Heart left ventricle (tissue), 16 donors: ENCODE results near the gene DMGDH. TPM values are rescaled to one million over a fixed set of nuclear protein-coding genes. Genes with fewer than 3 reads are reported as not detected.
A peak's percentile ranks its signal among the peaks of the same experiment; 100 is the strongest.

Source experiments
- ATAC-seq, 4 donors: fragments of 200-7000 bp; cut with Tn5 transposase; one replicate each; pipeline ENCODE4 v1.9.1; 2020 to 2022; ENCODE audit warnings: moderate library complexity in 4 of 4, mild to moderate bottlenecking in 3 of 4, moderate number of reproducible peaks in 1 of 4
- DNase-seq, 5 donors: peaks; one replicate each; pipeline ENCODE4 v3.0.0-alpha.2; 2020
- H3K27ac ChIP-seq, 12 donors: fragments of 200-600 bp; sonication (generic) in 4 of 12; one replicate each; pipeline versions ENCODE4 v1.5.0 to v1.8.0; 2016 to 2022; ENCODE audit warnings: mild to moderate bottlenecking in 2 of 12
- H3K27me3 ChIP-seq, 9 donors: fragments of 200-600 bp; sonication (generic) in 2 of 9; one replicate each; pipeline versions ENCODE4 v1.5.1 to v1.8.0; 2016 to 2022; ENCODE audit warnings: mild to moderate bottlenecking in 3 of 9
- H3K36me3 ChIP-seq, 9 donors: fragments of 200-600 bp; sonication (generic) in 2 of 9; one replicate each; pipeline versions ENCODE4 v1.5.0 to v1.8.0; 2018 to 2022; ENCODE audit warnings: mild to moderate bottlenecking in 2 of 9
- H3K4me1 ChIP-seq, 12 donors: fragments of 200-600 bp; sonication (generic) in 4 of 12; one replicate each; pipeline versions ENCODE4 v1.5.0 to v1.8.0; 2016 to 2022; ENCODE audit warnings: mild to moderate bottlenecking in 3 of 12
- H3K4me3 ChIP-seq, 12 donors: fragments of 200-600 bp; sonication (generic) in 4 of 12; one replicate each; pipeline versions ENCODE4 v1.5.0 to v1.8.0; 2017 to 2022; ENCODE audit warnings: mild to moderate bottlenecking in 9 of 12, moderate library complexity in 4 of 12
- H3K9me3 ChIP-seq, 12 donors: fragments of 200-600 bp; sonication (generic) in 4 of 12; one replicate each; pipeline versions ENCODE4 v1.5.0 to v1.8.0; 2016 to 2022; ENCODE audit warnings: mild to moderate bottlenecking in 1 of 12
- CTCF ChIP-seq, 12 donors: fragments of 200-600 bp; sonication (generic) in 4 of 12; IDR thresholded peaks; one replicate each; pipeline versions ENCODE4 v1.5.0 to v1.8.0; 2018 to 2022; ENCODE audit warnings: antibody characterized with exemption in 12 of 12, mild to moderate bottlenecking in 5 of 12
- POLR2A ChIP-seq, 2 donors: fragments of 450-650 bp; IDR thresholded peaks; one replicate each; pipeline ENCODE4 v1.6.1; 2017; ENCODE audit warnings: antibody characterized with exemption in 2 of 2, mild to moderate bottlenecking in 2 of 2, moderate library complexity in 2 of 2
- WGBS, 4 donors: extraction: QIAGEN DNeasy Blood & Tissue Kit in 2 of 4; methylation state at CpG; one replicate each; pipeline versions ENCODE4 v1.1.5 to v1.1.7; 2013 to 2018; 5-methylcytosine and 5-hydroxymethylcytosine counted together
- intact Hi-C, 10 donors: fragments of 100-400 bp; cut with DNase I; formaldehyde crosslinking; loops; one replicate each; pipeline versions ENCODE4 v1.11.1 to v1.14.2; 2022
- polyA plus RNA-seq, 2 donors: library from polyadenylated mRNA; stranded (reverse); fragments of 200-250 nt; gene quantifications; one replicate each; pipeline ENCODE4 v1.2.3, GENCODE V29; 2013
- total RNA-seq, 9 donors: library from RNA; depleted of rRNA in 2 of 9; stranded (reverse); fragments of >200 nt in 2 of 9; fragmentation: NEBNext Ultra II Directional in 3 of 9; extraction: Animal tissue kit (Norgen Biotek cat#: 25700) in 3 of 9; gene quantifications; one replicate each; pipeline versions ENCODE4 v1.1.0 to v1.2.4, GENCODE V29; 2016 to 2023
- donor health status: ischemic (EF 13 %, LVEDD 7.1; RV severe dilation, severe dysfunction).
- donor health status: healthy with polysubstance abuse.
- donor health status: DM: no; HTN: yes; CAD: no.
- donor health status: DM: no; HTN: no; CAD: no.
- donor health status: ischemic (EF 25% LVEDD 6.9; RV normal size, moderate dysfunction).
- donor health status: ischemic (EF 25% LVEDD 5.7; RV mildly dilated, moderate dysfunction).
- donor health status: healthy.
- donor health status: DM: yes; HTN: yes; CAD: no.
- donor health status: ischemic (EF 35%, LVEDD 5.7; RV mildly dilated, moderate dysfunction).
- donor health status: nonischemic (EF 11% LVEDD 7.7; RV severe dilation, severe dysfunction).
- donor health status: DM: yes; HTN: yes; CAD: no.
- donor health status: PGD.
- donor health status: ischemic (EF 29% LVEDD 5.4; RV normal size, mild dysfunction).
- donor health status: nonischemic (EF 23%, LVEDD 6.1; RV moderate dilation, normal function).

Gene DMGDH
- total and polyA plus RNA-seq, 11 donors, result 0.25 to 3.2 (median 2.2) TPM

GRCh38 chr5:78972654-78973428 is 96.6 kb downstream of the DMGDH start:
- Histone ChIP-seq H3K27ac (peak overlapping the region in 2 of 12 donors; percentile 19 to 44), H3K4me1 (peaks cover 0 to 30% (median 14%) of the 10 kb centered on the region in 12 donors), H3K4me3 (peak overlapping the region in 5 of 12 donors; percentile 0 to 13 (median 6)), H3K27me3 (no peaks in the 10 kb centered on the region), H3K36me3 (peaks cover 0 to 10% (median 0%) of the 10 kb centered on the region in 9 donors), H3K9me3 (no peaks in the 10 kb centered on the region)
- whole genome bisulfite sequencing, 4 donors, result 37 to 47% (median 44%) methylated on average over 7 of the region's 7 CpGs
- TF ChIP-seq CTCF (IDR thresholded peaks at IDR 0.05) (no peak), POLR2A (IDR thresholded peaks at IDR 0.05) (no peak)
- DNase-seq (peak in 3 of 5 donors; percentile 13 to 45 (median 33)), ATAC-seq (peak; percentile 21 to 64 (median 58))
- intact Hi-C loops, result loop anchor here in 1 of 10 donors (5.0 kb wide), 1 partner anchor 436 kb away; no protein-coding TSS in a partner anchor

GRCh38 chr5:78971998-78972397 is 97.5 kb downstream of the DMGDH start:
- intact Hi-C loops, result loop anchor here in 1 of 10 donors (5.0 kb wide), 1 partner anchor 435 kb away; no protein-coding TSS in a partner anchor
- H3K27me3 ChIP-seq, result no peaks in the 10 kb centered on the region
- H3K27ac ChIP-seq, result no peak overlapping the region
- peaks cover 0 to 10% (median 0%) of the 10 kb centered on the region in 9 donors for H3K36me3 ChIP-seq
- DNase-seq, result no peak
- H3K4me1 ChIP-seq, result peaks cover 0 to 30% (median 14%) of the 10 kb centered on the region in 12 donors
- no peak overlapping the region for H3K4me3 ChIP-seq
- H3K9me3 ChIP-seq, result no peaks in the 10 kb centered on the region
- TF ChIP-seq CTCF (IDR thresholded peaks at IDR 0.05) (no peak), POLR2A (IDR thresholded peaks at IDR 0.05) (no peak)
- ATAC-seq, result no peak
- WGBS, 4 donors, result 48 to 95% (median 77%) methylated on average over 2 of the region's 2 CpGs

GRCh38 chr5:78968781-78969180 is 100.7 kb downstream of the DMGDH start:
- Histone ChIP-seq H3K27me3 (no peaks in the 10 kb centered on the region), H3K4me3 (no peak overlapping the region), H3K4me1 (peaks cover 0 to 19% (median 12%) of the 10 kb centered on the region in 12 donors), H3K9me3 (no peaks in the 10 kb centered on the region), H3K36me3 (peaks cover 0 to 18% (median 0%) of the 10 kb centered on the region in 9 donors), H3K27ac (no peak overlapping the region)
- intact Hi-C loops, result loop anchor here in 9 of 10 donors (5.0 to 10.0 kb wide), 6 partner anchors 64 to 644 kb away; no protein-coding TSS in a partner anchor
- TF ChIP-seq CTCF (IDR thresholded peaks at IDR 0.05) (no peak), POLR2A (IDR thresholded peaks at IDR 0.05) (no peak)
- WGBS, 4 donors, result 95 to 98% (median 96%) methylated on average over 5 of the region's 5 CpGs
- no peak for DNase-seq
- no peak for ATAC-seq

GRCh38 chr5:78964889-78965288 is 104.6 kb downstream of the DMGDH start:
- peak; percentile 71 to 86 (median 81) for ATAC-seq
- WGBS, 4 donors, result 49 to 63% (median 54%) methylated on average over 2 of the region's 2 CpGs
- H3K27me3 ChIP-seq, result no peaks in the 10 kb centered on the region
- no peaks in the 10 kb centered on the region for H3K9me3 ChIP-seq
- no peaks in the 10 kb centered on the region for H3K4me1 ChIP-seq
- no peak overlapping the region for H3K27ac ChIP-seq
- H3K36me3 ChIP-seq, result peaks cover 0 to 33% (median 3%) of the 10 kb centered on the region in 9 donors
- intact Hi-C loops, result loop anchor here (2.0 to 10.0 kb wide), 13 partner anchors 60 to 644 kb away; no protein-coding TSS in a partner anchor
- DNase-seq, result no peak
- H3K4me3 ChIP-seq, result no peak overlapping the region
- TF ChIP-seq POLR2A (IDR thresholded peaks at IDR 0.05), result no peak
- peak in 11 of 12 donors; percentile 36 to 69 (median 61) for TF ChIP-seq CTCF (IDR thresholded peaks at IDR 0.05)
